CD4-positive, alpha-beta T cell treated with Interleukin-17A for 1 hour (primary cell): ENCODE results near the gene CDK5RAP2.

Experiments
- DNase-seq: peaks from one replicate; pipeline ENCODE4 v3.0.0-alpha.2; 2020

CDK5RAP2 gene

GRCh38 chr9:120393386-120394057 is 186.4 kb downstream of the CDK5RAP2 start:
- no peak for DNase-seq

GRCh38 chr9:120392711-120393110 is 187.3 kb downstream of the CDK5RAP2 start:
- no peak for DNase-seq

GRCh38 chr9:120392245-120392644 is 187.7 kb downstream of the CDK5RAP2 start:
- no peak for DNase-seq

- DNase-seq, result no peak
Measured at GRCh38 chr9:120391691-120392090, 188.3 kb downstream of the CDK5RAP2 start.

- no peak for DNase-seq
Measured at GRCh38 chr9:120390637-120391190, 189.3 kb downstream of the CDK5RAP2 start.

GRCh38 chr9:120389867-120390266 is 190.1 kb downstream of the CDK5RAP2 start:
- no peak for DNase-seq

GRCh38 chr9:120389300-120389699 is 190.7 kb downstream of the CDK5RAP2 start:
- no peak for DNase-seq

GRCh38 chr9:120388003-120388855 is 191.7 kb downstream of the CDK5RAP2 start:
- DNase-seq, result no peak

- no peak for DNase-seq
Measured at GRCh38 chr9:120387257-120388002, 192.5 kb downstream of the CDK5RAP2 start.

- DNase-seq, result no peak
Measured at GRCh38 chr9:120386390-120387131, 193.4 kb downstream of the CDK5RAP2 start.

GRCh38 chr9:120385606-120386389 is 194.2 kb downstream of the CDK5RAP2 start:
- no peak for DNase-seq

GRCh38 chr9:120384925-120385272 is 195.1 kb downstream of the CDK5RAP2 start:
- no peak for DNase-seq

GRCh38 chr9:120383999-120384924 is 195.7 kb downstream of the CDK5RAP2 start:
- no peak for DNase-seq

- DNase-seq, result no peak
Measured at GRCh38 chr9:120383611-120383998, 196.4 kb downstream of the CDK5RAP2 start.

GRCh38 chr9:120382453-120382852 is 197.5 kb downstream of the CDK5RAP2 start:
- no peak for DNase-seq

- DNase-seq, result no peak
Measured at GRCh38 chr9:120381839-120382238, 198.1 kb downstream of the CDK5RAP2 start.

GRCh38 chr9:120379611-120380010 is 200.4 kb downstream of the CDK5RAP2 start:
- DNase-seq, result no peak

GRCh38 chr9:120378680-120379079 is 201.3 kb downstream of the CDK5RAP2 start:
- DNase-seq, result no peak

GRCh38 chr9:120377268-120378159 is 202.5 kb downstream of the CDK5RAP2 start:
- no peak for DNase-seq

GRCh38 chr9:120376101-120376500 is 203.9 kb downstream of the CDK5RAP2 start:
- no peak for DNase-seq
